Activated CD4-positive, CD25-positive, alpha-beta regulatory T cell treated with anti-CD3 and anti-CD28 coated beads, Interleukin-2, amount 50 U/mL, for 24 hours (primary cell): Measurements from ENCODE around the gene CADM2.
"Not testable (repeated sequence)": the region's sequence is repeated elsewhere in the genome, so short reads cannot be mapped to it uniquely, and the experiment has no call there.

Experiments
- ATAC-seq, 2 donors: fragments of 150-1000 bp; cut with Tn5 transposase; one replicate each; pipeline ENCODE4 v1.10.0; 2021; ENCODE audit warnings: mild to moderate bottlenecking in 1 of 2, moderate library complexity in 1 of 2

CADM2 gene

DNA sequence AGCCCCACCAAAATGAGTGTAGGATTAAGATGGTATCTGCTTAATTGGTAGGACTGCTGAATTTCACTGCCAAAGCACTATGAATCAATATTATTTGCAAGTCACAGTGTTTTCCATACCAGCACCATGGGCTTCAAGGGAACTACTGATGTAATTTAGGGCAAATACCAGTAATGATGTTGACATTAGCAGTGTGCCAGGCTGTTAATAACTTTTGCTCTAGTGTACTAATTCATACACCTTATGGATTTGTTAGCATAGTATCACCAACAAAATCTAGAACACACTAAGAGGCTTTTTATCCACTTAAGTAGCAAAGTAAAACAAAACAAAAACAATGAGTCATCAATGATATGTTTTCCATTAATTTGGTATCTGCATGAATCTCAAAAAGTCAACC is 888.2 kb downstream of the CADM2 start:
- no peak for ATAC-seq

GRCh38 chr3:85851071-85851470 is 892.3 kb downstream of the CADM2 start:
- ATAC-seq: no peak

GRCh38 chr3:85853805-85854204 is 895.0 kb downstream of the CADM2 start:
- ATAC-seq: no peak

DNA sequence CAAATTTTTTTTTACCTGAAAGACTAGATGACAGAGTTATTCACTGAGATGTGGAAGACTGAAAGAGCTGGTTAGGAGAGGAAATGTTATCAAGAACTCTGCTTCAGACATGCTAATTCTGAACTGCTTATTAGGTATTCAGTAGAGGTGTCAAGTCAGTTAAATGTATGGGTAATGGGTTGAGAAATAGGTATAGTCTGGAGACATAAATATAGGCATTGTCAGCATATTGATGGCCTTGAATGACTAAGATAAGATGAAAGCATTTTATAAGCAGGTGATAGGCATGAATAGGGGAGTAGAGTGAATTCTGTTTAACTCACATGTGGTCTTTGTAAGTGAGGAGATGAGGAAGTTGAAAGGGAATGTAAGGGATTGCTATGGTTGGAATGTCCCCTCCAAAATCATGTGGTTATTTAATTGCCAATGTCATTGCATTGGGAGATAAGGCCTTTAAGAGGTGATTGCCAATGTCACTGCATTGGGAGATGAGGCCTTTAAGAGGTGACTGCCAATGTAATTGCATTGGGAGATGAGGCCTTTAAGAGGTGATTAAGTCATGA is 904.2 kb downstream of the CADM2 start:
- no peak for ATAC-seq

DNA sequence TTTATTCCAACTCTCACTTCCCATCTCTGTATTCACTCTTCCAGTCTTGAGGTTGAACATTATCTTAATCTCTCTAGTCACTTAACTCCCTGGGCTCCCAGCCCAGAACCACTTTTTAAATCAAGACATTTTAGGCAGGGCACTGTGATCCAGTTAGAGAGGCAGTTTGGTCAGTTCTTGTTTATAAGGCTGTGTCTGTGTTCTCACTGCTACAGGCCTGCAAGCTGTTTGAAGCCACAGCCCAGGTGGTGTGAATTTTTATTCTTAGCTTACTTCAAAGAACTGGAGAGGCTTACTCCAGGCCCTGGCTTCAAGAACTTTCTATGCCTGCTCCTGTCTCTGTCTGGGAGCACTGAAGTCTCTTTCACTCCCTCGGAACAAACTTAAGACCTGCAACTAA is 906.1 kb downstream of the CADM2 start:
- no peak for ATAC-seq

GRCh38 chr3:85867072-85867471 is 908.3 kb downstream of the CADM2 start:
- no peak for ATAC-seq

- no peak for ATAC-seq
Observed at GRCh38 chr3:85875589-85875988, 916.8 kb downstream of the CADM2 start.

- ATAC-seq: no peak
Observed at GRCh38 chr3:85877631-85878030, 918.8 kb downstream of the CADM2 start.

DNA sequence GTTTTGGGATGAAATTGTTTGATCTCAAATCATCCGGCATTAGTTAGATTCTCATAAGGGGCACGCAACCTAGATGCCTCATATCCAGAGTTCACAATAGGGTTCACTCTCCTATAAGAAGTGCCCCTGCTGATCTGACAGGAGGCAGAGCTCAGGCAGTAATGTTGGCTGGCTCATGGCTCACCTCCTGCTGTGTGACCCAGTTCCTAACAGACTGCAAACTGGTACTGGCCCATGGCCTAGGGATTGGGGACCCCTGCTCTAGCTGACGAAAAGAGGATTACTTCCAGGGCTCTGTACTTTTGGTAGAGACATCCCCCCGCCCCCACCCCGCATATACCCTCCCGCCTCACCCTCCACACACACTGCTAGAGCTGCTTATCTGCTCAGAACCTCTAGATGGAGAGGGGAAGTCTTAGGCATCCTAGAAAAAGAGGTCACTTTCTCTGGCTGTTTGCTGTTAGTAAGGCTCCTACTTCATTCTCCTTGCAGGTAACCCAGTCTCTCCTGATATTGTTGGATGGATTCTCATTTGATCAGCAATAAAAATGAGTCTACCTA is 923.1 kb downstream of the CADM2 start:
- no peak for ATAC-seq

DNA sequence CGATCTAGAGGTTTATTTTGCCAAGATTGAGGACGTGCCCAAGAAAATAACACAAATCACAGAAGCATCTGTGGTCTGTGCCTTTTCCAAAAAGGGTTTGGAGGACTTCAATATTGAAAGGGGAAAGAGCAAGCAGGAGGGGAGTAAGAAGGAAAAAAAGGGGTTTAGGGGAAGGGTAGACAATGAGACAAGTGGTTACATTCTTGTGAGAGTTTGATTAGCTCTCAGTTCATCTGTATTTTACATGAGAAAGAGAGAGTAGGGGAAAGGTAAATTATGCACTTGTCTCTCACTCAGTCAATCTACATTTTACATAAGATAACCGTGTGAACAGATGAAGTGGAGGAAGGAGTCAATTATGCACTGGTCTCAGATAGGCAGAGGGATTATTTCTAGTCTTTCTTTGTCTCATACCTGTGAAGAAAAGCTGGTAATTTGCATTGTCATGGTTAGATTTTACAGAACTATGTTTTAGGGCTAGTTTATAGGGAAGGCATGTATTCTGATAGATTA is 931.3 kb downstream of the CADM2 start:
- no peak for ATAC-seq

DNA sequence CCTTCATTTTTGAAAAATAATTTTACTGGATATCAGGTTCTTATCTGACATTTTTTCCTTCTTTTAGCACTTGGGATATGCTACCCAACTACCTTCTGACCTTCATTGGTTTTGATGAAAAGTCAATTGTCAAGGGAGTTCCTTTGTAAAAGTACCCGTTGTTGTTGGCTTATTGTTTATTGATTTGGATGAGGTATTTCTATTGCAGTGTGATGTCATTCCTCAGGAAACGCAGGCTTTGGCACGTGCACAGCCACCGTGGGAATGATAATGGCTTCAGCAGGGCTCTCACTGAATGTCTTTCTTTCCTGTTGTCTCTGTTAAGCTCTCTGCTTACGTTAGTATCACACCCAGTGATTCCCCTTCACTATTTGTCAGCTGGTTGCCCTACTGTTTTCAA is 944.6 kb downstream of the CADM2 start:
- ATAC-seq: no peak

DNA sequence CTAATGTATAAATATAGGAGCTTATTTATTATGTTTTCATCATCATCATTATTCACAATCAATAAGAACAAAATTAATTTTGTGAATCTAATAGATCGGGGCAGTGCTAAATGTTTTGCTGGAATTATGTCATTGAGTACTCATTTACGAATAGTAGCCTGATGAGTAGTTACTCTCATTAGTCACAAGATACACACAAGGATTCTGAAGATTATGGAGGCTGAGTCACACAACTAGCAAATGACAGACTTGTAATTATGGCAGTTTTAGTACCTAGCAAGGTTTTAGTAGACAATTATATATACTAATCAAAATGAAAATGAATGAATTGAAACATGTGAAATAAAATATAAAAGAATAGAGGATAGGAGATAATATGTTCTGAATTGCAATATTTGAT is 954.2 kb downstream of the CADM2 start:
- no peak for ATAC-seq

GRCh38 chr3:85922374-85922773 is 963.6 kb downstream of the CADM2 start:
- ATAC-seq: no peak

DNA sequence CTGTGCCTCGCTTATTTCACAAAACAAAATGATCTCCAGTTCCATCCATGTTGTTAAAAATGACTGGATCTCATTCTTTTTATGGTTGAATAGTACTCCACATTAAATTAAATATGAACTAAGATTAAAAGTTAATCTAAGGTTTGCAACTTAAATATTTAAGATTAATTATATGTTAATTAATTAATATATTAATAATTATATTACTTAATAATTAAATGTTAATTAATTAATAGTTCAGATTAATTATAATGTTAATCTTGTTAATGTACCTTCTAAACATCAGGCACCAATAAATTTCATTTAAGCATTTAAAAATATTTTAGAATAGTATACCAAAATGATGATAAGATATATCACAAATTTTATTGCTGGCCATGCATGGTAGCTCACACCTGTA is 971.9 kb downstream of the CADM2 start:
- ATAC-seq: no peak

DNA sequence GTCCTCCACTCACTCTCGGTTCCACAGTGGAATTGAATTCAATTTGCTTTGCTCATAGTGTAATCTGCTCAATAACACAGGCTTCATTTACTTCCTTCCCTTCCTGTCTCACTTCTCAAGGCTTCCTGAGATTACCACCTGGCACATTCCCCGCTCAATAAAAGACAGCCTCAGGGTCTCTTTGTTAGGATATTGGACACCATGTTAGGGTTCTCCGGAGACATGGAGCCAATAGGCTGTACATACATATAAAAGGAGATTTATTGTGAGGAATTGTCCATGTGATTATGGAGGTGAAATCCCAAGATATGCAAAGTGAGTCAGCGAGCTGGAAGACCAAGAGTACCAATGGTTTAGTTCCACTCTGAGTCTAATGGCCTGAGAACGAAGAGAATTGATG is 974.5 kb downstream of the CADM2 start:
- no peak for ATAC-seq

GRCh38 chr3:85935171-85935570 is 976.4 kb downstream of the CADM2 start:
- no peak for ATAC-seq

GRCh38 chr3:85939074-85939482 is 980.3 kb downstream of the CADM2 start:
- no peak for ATAC-seq

DNA sequence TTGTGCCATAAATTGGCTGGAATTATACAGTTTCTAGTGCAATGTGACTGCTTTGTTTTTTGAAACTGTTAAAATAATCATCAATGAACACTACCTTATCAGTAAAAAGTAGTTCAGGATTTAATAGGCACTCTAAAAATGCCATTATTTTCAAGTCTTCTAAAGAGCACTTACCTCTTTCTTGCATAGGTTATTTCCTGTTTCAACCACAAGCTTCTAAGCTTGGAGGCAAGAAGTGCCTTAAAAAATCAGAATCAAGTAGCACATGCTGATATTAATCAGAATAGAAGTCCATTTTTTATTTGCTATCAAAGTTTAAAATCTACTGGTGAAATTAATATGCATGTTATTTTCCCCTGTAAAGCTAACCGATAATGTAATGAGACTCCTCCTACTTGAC is 991.6 kb downstream of the CADM2 start:
- no peak for ATAC-seq

DNA sequence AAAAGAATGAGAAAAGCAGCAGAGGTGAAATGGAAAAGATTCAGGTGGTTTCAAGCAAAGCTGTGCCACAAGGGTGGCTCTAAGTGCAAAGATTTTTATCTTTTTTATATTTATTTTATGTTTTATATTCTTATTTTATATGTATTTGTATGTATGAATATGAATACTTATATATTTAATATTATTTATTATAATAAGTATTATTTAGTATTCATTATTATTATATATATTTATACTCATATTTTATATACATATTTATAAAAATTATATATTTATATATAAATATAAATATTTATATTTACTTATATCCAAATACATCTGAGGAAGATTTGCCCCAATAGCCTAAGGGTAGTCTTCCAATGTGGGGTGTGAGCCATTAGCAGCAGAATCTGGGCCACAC is 1002.0 kb downstream of the CADM2 start:
- ATAC-seq: no peak

- no peak for ATAC-seq
Observed at GRCh38 chr3:85977615-85978338, 1019.0 kb downstream of the CADM2 start.

- no peak for ATAC-seq
Observed at GRCh38 chr3:85979034-85979433, 1020.2 kb downstream of the CADM2 start.

DNA sequence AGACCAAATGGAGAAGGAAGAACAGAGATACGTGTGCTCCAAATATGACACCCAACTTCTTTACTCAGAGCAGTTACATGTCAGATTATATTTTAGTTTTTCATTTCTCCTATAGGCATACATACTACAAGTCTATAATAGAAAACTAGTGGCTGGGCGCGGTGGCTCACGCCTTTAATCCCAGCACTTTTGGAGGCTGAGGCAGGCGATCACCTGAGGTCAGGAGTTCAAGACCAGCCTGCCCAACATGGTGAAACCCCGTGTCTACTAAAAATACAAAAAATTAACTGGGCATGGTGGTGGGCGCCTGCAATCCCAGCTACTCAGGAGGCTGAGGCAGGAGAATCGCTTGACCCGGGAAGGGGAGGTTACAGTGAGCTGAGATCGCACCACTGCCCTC is 1030.8 kb downstream of the CADM2 start:
- ATAC-seq: not testable (repeated sequence)

- no peak for ATAC-seq
Observed at GRCh38 chr3:86029590-86029989, 1070.8 kb downstream of the CADM2 start.

DNA sequence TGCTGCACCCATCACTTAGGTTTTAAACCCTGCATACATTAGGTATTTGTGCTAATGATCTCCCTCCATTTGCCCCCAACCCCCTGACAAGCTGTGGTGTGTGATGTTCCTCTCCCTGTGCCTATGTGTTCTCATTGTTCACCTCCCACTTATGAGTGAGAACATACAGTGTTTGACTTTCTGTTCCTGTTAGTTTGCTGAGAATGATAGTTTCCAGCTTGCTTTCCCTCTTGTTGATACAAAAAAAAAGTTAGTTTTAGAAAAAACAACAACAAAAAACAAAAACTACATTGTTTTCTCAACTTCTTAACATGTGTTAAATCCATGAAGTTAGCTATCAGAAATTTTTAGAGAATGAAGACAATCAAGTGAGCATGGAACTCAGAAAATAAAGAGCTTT is 1079.1 kb downstream of the CADM2 start:
- no peak for ATAC-seq
